Measurements from ENCODE around the gene LIMS4.
"Not testable (repeated sequence)": the region's sequence is repeated elsewhere in the genome, so short reads cannot be mapped to it uniquely, and the experiment has no call there.

The LIMS4 gene

DNA sequence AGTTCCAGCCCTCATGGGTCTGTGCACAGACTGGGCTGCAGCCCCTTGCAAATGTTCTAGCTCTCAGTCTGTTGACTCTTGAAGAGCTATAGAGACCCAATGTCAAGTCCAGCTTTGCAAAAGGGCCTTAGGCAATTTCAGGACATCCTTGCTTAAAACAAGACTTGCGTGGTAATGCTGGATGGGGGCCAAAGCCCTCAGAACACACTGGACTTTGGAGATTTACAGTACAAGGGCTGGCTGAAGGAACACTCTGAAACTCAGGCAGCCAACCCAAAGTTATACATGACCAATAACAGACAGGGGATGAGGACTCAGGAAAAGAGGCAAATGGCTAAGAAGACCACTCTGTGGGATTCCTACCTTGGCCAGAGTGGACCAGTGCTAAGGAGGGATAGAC, 68.4 kb downstream of the LIMS4 start:
- not testable (repeated sequence) for H3K79me2 ChIP-seq (ENCODE audit: control insufficient read depth, insufficient read depth, low read length, unreplicated experiment); H2AFZ ChIP-seq (ENCODE audit: low read length, unreplicated experiment); H3K4me1 ChIP-seq (ENCODE audit: control insufficient read depth, insufficient read depth, low read length, unreplicated experiment); H3K27ac ChIP-seq (ENCODE audit: low read depth, low read length); H3K4me3 ChIP-seq (ENCODE audit: low read depth, low read length); H3K27me3 ChIP-seq (ENCODE audit: insufficient read depth, low read length); H3K36me3 ChIP-seq (ENCODE audit: insufficient read depth, low read length)

DNA sequence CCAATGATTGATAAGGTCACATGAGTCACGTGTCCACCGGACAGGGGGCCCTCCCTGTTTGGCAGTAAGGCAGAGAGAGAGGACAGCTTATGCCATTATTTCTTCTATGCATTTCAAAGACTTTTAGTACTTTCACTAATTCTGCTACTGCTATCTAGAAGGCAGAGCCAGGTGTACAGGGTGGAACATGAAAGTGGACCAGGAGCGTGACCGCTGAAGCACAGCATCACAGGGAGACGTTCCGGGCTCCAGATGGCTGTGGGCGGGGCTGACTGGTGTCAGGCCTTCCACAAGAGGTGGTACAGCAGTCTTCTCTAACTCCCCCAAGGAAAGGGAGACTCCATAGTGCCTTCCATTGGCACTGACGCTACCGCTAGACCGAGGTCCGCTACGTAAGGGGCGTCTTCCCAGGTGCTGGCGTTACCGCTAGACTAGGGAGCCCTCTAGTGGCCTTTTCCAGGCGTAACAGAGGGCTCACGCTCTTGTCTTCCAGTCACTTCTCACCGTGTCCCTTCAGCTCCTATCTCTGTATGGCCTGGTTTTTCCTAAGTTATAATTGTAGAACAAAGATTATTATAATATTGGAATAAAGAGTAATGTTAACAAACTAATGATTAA, 71.5 kb downstream of the LIMS4 start:
- not testable (repeated sequence) for H3K79me2 ChIP-seq (ENCODE audit: control insufficient read depth, insufficient read depth, low read length, unreplicated experiment); H3K27me3 ChIP-seq (ENCODE audit: insufficient read depth, low read length); H3K4me3 ChIP-seq (ENCODE audit: low read depth, low read length); H3K36me3 ChIP-seq (ENCODE audit: insufficient read depth, low read length); H2AFZ ChIP-seq (ENCODE audit: low read length, unreplicated experiment); H3K27ac ChIP-seq (ENCODE audit: low read depth, low read length); H3K4me1 ChIP-seq (ENCODE audit: control insufficient read depth, insufficient read depth, low read length, unreplicated experiment)

DNA sequence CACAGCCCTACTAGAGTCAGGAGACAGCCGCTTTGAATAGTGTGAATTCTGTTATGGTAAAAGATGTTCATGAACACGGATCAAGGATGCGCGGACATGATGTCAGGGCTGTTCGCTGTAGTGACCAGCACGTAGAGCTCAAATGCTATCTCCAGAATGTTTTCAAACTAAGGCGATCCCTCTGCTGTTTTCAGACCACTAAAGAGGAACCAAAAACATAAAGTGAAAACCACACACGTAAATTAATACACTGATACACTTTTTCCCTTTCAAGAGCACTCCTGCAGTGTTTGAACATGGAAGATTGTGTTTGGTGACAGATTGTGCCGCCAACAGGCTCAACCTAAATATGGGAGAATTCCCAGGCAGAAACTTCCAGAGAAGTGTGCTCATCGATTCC, 73.2 kb downstream of the LIMS4 start:
- H3K79me2 ChIP-seq (ENCODE audit: control insufficient read depth, insufficient read depth, low read length, unreplicated experiment); H3K36me3 ChIP-seq (ENCODE audit: insufficient read depth, low read length); H2AFZ ChIP-seq (ENCODE audit: low read length, unreplicated experiment); H3K4me3 ChIP-seq (ENCODE audit: low read depth, low read length); H3K27ac ChIP-seq (ENCODE audit: low read depth, low read length); H3K27me3 ChIP-seq (ENCODE audit: insufficient read depth, low read length); H3K4me1 ChIP-seq (ENCODE audit: control insufficient read depth, insufficient read depth, low read length, unreplicated experiment): not testable (repeated sequence)

DNA sequence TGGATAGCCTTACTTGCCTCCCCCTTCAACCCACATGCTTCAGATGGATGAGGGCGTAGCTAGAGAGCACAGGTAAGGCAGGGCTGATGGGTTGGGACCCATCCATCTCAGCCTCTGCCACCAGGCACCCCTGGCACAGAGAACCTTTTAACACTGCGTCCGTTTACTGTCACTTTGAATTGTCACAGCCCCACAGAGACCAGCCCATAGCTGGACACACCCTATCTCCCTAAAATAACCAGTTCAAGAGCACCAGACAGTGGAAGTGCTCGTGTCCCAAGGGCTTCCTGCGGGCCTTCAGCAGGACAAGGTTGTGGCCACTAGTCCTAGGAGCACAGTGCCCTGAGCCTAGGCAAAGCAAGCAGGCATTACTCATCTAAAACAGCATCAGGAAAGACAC, 76.6 kb downstream of the LIMS4 start:
- not testable (repeated sequence) for H3K79me2 ChIP-seq (ENCODE audit: control insufficient read depth, insufficient read depth, low read length, unreplicated experiment); H3K27ac ChIP-seq (ENCODE audit: low read depth, low read length); H3K4me1 ChIP-seq (ENCODE audit: control insufficient read depth, insufficient read depth, low read length, unreplicated experiment); H3K4me3 ChIP-seq (ENCODE audit: low read depth, low read length); H2AFZ ChIP-seq (ENCODE audit: low read length, unreplicated experiment); H3K27me3 ChIP-seq (ENCODE audit: insufficient read depth, low read length); H3K36me3 ChIP-seq (ENCODE audit: insufficient read depth, low read length)

Data from ACC112 (cell line).